ENCODE results near the gene CSPG4.

- TF ChIP-seq CTCF (conservative IDR thresholded peaks at IDR 0.05 in 1 of 2, IDR thresholded peaks at IDR 0.05 in 1 of 2; ENCODE audit: extremely low read depth in 1 of 2, insufficient read depth in 1 of 2, low read depth in 1 of 2, low read length in 2 of 2) (no peak), EZH2 (IDR thresholded peaks at IDR 0.05; ENCODE audit: borderline replicate concordance, low read length) (no peak)
Observed at GRCh38 chr15:75636026-75636425, 76.6 kb downstream of the CSPG4 start.

Data from mammary epithelial cell (primary cell).